HUDEP-2 (cell line): ENCODE data around the gene CLDN5.
"Not testable (repeated sequence)": the region's sequence is repeated elsewhere in the genome, so short reads cannot be mapped to it uniquely, and the experiment has no call there.

Source experiments
- DNase-seq, 76 experiments: peaks; one replicate each; lab custom pipeline; 2025; ENCODE audit not compliant: unreplicated experiment in 76 of 76; lab: John Stamatoyannopoulos, UW

CLDN5 gene

GRCh38 chr22:19548964-19549363 is 24.8 kb upstream of the CLDN5 start:
- no peak for DNase-seq

GRCh38 chr22:19548427-19548826 is 24.2 kb upstream of the CLDN5 start:
- DNase-seq: not testable (repeated sequence)

GRCh38 chr22:19547620-19548019 is 23.4 kb upstream of the CLDN5 start:
- DNase-seq: no peak

GRCh38 chr22:19546680-19547079 is 22.5 kb upstream of the CLDN5 start:
- no peak for DNase-seq

GRCh38 chr22:19545935-19546207 is 21.7 kb upstream of the CLDN5 start:
- no peak for DNase-seq

GRCh38 chr22:19543970-19544708 is 19.9 kb upstream of the CLDN5 start:
- no peak for DNase-seq

- DNase-seq: no peak
These were observed 16.2 kb upstream of the CLDN5 start for GRCh38 chr22:19540394-19540793.

- no peak for DNase-seq
These were observed 13.8 kb upstream of the CLDN5 start for GRCh38 chr22:19537941-19538488.

GRCh38 chr22:19536564-19536963 is 12.4 kb upstream of the CLDN5 start:
- DNase-seq: no peak

GRCh38 chr22:19535001-19535400 is 10.8 kb upstream of the CLDN5 start:
- no peak for DNase-seq

- DNase-seq: no peak
These were observed 9.6 kb upstream of the CLDN5 start for GRCh38 chr22:19533857-19534256.

- no peak for DNase-seq
These were observed 8.9 kb upstream of the CLDN5 start for GRCh38 chr22:19533049-19533626.

- DNase-seq: not testable (repeated sequence)
These were observed 7.1 kb upstream of the CLDN5 start for GRCh38 chr22:19531327-19531726.

GRCh38 chr22:19530751-19531150 is 6.5 kb upstream of the CLDN5 start:
- no peak for DNase-seq

- DNase-seq: no peak
These were observed 5.6 kb upstream of the CLDN5 start for GRCh38 chr22:19529811-19530210.

- no peak for DNase-seq
These were observed 3.7 kb upstream of the CLDN5 start for GRCh38 chr22:19527861-19528417.

- no peak for DNase-seq
These were observed 3.1 kb upstream of the CLDN5 start for GRCh38 chr22:19527321-19527721.

- DNase-seq: no peak
These were observed 2.5 kb upstream of the CLDN5 start for GRCh38 chr22:19526702-19527111.

GRCh38 chr22:19526076-19526701 is 2.0 kb upstream of the CLDN5 start:
- DNase-seq: no peak

- no peak for DNase-seq
These were observed 1.5 kb upstream of the CLDN5 start for GRCh38 chr22:19525666-19526065.

- no peak for DNase-seq
These were observed 978 bp upstream of the CLDN5 start for GRCh38 chr22:19525116-19525660.
